ENCODE results near the gene CDC23. TPM values are rescaled to one million over a fixed set of nuclear protein-coding genes. Genes with fewer than 3 reads are reported as not detected.

Gene CDC23
- total RNA-seq, 1 experiment from 2014 or later, result 41.3 TPM

DNA sequence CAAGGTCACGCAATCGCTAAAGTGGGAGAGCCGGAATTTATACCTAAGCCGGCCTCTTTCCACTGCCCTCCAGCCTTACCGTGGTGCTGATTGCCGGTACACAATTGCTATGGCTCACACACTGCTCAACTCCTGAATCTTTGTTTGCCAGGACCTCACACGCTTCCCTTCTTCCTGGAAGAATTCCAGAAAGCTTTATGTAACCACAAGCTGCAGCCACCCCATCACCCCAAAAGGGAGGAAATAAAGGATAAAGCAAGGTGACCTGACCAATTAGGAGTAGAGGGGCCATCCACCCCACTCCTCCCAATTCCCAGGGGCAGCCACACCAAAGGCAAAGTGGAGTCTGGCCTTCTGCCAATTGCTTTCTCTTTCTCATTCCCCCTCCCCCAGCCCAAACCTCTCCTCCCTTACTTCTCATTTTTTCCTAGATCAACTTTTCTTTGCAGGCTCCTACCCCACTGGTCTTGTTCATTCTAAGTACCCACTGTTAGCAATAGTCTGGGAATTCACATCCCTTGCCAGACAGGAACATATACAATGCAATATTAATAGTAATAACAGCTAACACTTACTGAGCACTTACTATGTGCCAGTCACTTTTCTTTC, 18.0 kb upstream of the CDC23 start:
- Histone ChIP-seq H2BK12ac (ENCODE audit: insufficient read length, low read depth, low read length) (no peak overlapping the region), H3K27me3 (ENCODE audit: insufficient read depth, low read length) (no peaks in the 10 kb centered on the region), H3K4ac (ENCODE audit: low read depth, low read length) (no peak overlapping the region), H3K79me1 (ENCODE audit: insufficient read depth, low read depth, low read length, poor library complexity, severe bottlenecking) (no peaks in the 10 kb centered on the region), H3K4me1 (ENCODE audit: insufficient read depth, low read length) (no peaks in the 10 kb centered on the region), H3K56ac (ENCODE audit: insufficient read length, low read depth, low read length) (no peak overlapping the region), H2AK5ac (ENCODE audit: insufficient read length, low read length) (no peak overlapping the region), H3K9me3 (ENCODE audit: control insufficient read depth, low read depth, low read length) (no peaks in the 10 kb centered on the region), H2BK20ac (ENCODE audit: low read depth, low read length, poor library complexity, severe bottlenecking) (no peak overlapping the region), H3K9ac (ENCODE audit: extremely low read depth, insufficient read length, low read length) (no peak overlapping the region), H2BK5ac (ENCODE audit: insufficient read length, low read length) (no peak overlapping the region), H4K91ac (ENCODE audit: insufficient read length, low read depth, low read length) (no peak overlapping the region), H3K23ac (ENCODE audit: insufficient read length, low read depth, low read length) (no peak overlapping the region), H3T11ph (ENCODE audit: low read length) (no peak overlapping the region), H2AFZ (ENCODE audit: low read length) (no peak overlapping the region), H3K18ac (ENCODE audit: insufficient read length, low read depth, low read length) (no peak overlapping the region), H2BK15ac (ENCODE audit: low read depth, low read length) (no peak overlapping the region), H4K5ac (ENCODE audit: insufficient read length, low read depth, low read length) (no peak overlapping the region), H4K8ac (replicated peaks; ENCODE audit: insufficient read length, low read depth, low read length) (no peak overlapping the region), H3K79me2 (ENCODE audit: insufficient read depth, low read length) (no peaks in the 10 kb centered on the region), H3K23me2 (ENCODE audit: insufficient read length, low read depth, low read length, poor library complexity, severe bottlenecking) (no peaks in the 10 kb centered on the region), H3K27ac (ENCODE audit: insufficient read length, low read depth, low read length) (no peak overlapping the region), H4K20me1 (ENCODE audit: control insufficient read depth, insufficient read depth, insufficient read length) (no peaks in the 10 kb centered on the region), H2BK120ac (ENCODE audit: low read depth, low read length, poor library complexity, severe bottlenecking) (no peak overlapping the region), H3K14ac (ENCODE audit: insufficient read depth, low read length) (no peak overlapping the region), H3K4me2 (ENCODE audit: insufficient read depth, insufficient read length, low read length) (no peak overlapping the region)
- peaks cover 2% of the 10 kb centered on the region; the same call in 1 of the 2 replicates for H3K27me3 Mint-ChIP-seq (ENCODE audit: low read depth)
- H3K4me3 Mint-ChIP-seq, result no peak overlapping the region
- H3K36me3 Mint-ChIP-seq (ENCODE audit: insufficient read depth in 1 of 3, low read depth in 3 of 3), result peaks cover 0 to under 1% (median 0%) of the 10 kb centered on the region in 3 experiments; a peak in 2 of 7 replicates
- no peaks in the 10 kb centered on the region for H3K4me1 Mint-ChIP-seq
- no CpG with 5 or more reads among the region's 7 CpGs for WGBS (ENCODE audit: extremely low coverage, insufficient read length, low lambda C conversion rate)
- H3K9me3 Mint-ChIP-seq, result peaks cover 4 to 5% of the 10 kb centered on the region in 2 experiments
- no peak for DNase-seq
- no peak overlapping the region for H3K27ac Mint-ChIP-seq
- TF ChIP-seq CTCF (conservative IDR thresholded peaks at IDR 0.05), result no peak

Data from H9 (cell line).